Measurements from ENCODE around the gene SORBS2.

SORBS2 gene

DNA sequence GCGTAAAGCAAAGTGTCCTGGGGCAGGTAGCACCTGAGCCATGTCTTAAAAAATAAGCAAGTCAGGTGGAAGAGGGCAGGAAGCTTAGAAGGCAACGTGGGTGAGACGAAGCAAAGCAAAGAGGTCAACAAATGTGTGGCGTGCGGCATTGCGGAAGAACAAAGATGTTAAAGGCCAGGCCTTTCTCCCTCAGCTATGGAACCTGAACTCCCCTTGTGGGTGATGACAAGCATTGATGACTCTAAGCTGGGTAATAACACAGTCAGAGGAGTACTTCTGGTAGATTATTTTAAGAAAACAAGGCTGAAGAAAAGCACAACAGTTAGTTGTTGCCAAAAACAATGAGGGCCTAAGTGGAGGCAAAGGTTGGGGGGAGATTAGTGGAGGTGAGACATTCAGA, 29.0 kb upstream of the SORBS2 start:
- Histone ChIP-seq H3K4me3 (ENCODE audit: low read length) (no peak overlapping the region), H3K79me2 (ENCODE audit: control insufficient read depth, insufficient read depth, low read length) (no peaks in the 10 kb centered on the region), H3K18ac (ENCODE audit: low read length) (no peak overlapping the region), H2BK120ac (ENCODE audit: low read depth, low read length) (no peak overlapping the region), H2BK5ac (ENCODE audit: low read length) (no peak overlapping the region), H3K4ac (ENCODE audit: low read depth, low read length) (peak overlapping the region; percentile 22), H4K8ac (ENCODE audit: low read depth, low read length) (no peak overlapping the region), H3K4me1 (ENCODE audit: control insufficient read depth, low read depth, low read length) (peaks cover 11% of the 10 kb centered on the region), H2BK15ac (replicated peaks; ENCODE audit: low read depth) (no peak overlapping the region), H3K27ac (ENCODE audit: low read depth, low read length) (no peak overlapping the region), H3K79me1 (ENCODE audit: low read length) (no peaks in the 10 kb centered on the region), H3K23ac (ENCODE audit: low read length) (no peak overlapping the region), H4K5ac (ENCODE audit: low read length) (no peak overlapping the region), H3K27me3 (ENCODE audit: insufficient read depth, low read length, poor library complexity) (no peaks in the 10 kb centered on the region), H3K9ac (ENCODE audit: low read length) (no peak overlapping the region), H3K4me2 (ENCODE audit: low read length) (no peak overlapping the region), H3K56ac (ENCODE audit: low read length) (no peak overlapping the region), H2AK5ac (ENCODE audit: low read length) (no peak overlapping the region), H3K36me3 (ENCODE audit: control insufficient read depth, insufficient read depth, low read length) (no peaks in the 10 kb centered on the region)
- WGBS (ENCODE audit: extremely low coverage, insufficient coverage, low lambda C conversion rate), result no CpG with 5 or more reads among the region's 6 CpGs
- DNase-seq, result no peak

- H3K79me1 ChIP-seq (ENCODE audit: low read length), result no peaks in the 10 kb centered on the region
- H3K23ac ChIP-seq (ENCODE audit: low read length), result no peak overlapping the region
- no peak overlapping the region for H4K8ac ChIP-seq (ENCODE audit: low read depth, low read length)
- no peak overlapping the region for H3K4me3 ChIP-seq (ENCODE audit: low read length)
- no peak overlapping the region for H3K56ac ChIP-seq (ENCODE audit: low read length)
- H4K5ac ChIP-seq (ENCODE audit: low read length), result no peak overlapping the region
- H3K18ac ChIP-seq (ENCODE audit: low read length), result peak overlapping the region; percentile 77
- no peak for DNase-seq
- peak overlapping the region; percentile 26 for H3K4ac ChIP-seq (ENCODE audit: low read depth, low read length)
- no peak overlapping the region for H2BK120ac ChIP-seq (ENCODE audit: low read depth, low read length)
- peak overlapping the region; percentile 74 for H3K27ac ChIP-seq (ENCODE audit: low read depth, low read length)
- no peak overlapping the region for H2AK5ac ChIP-seq (ENCODE audit: low read length)
- no peaks in the 10 kb centered on the region for H3K36me3 ChIP-seq (ENCODE audit: control insufficient read depth, insufficient read depth, low read length)
- H3K4me2 ChIP-seq (ENCODE audit: low read length), result no peak overlapping the region
- WGBS (ENCODE audit: extremely low coverage, insufficient coverage, low lambda C conversion rate), result no CpG with 5 or more reads among the region's 2 CpGs
- H2BK5ac ChIP-seq (ENCODE audit: low read length), result no peak overlapping the region
- H2BK15ac ChIP-seq (replicated peaks; ENCODE audit: low read depth), result peak overlapping the region; percentile 0
- H3K27me3 ChIP-seq (ENCODE audit: insufficient read depth, low read length, poor library complexity), result no peaks in the 10 kb centered on the region
- H3K79me2 ChIP-seq (ENCODE audit: control insufficient read depth, insufficient read depth, low read length), result no peaks in the 10 kb centered on the region
- no peak overlapping the region for H3K9ac ChIP-seq (ENCODE audit: low read length)
- H3K4me1 ChIP-seq (ENCODE audit: control insufficient read depth, low read depth, low read length), result peaks cover 11% of the 10 kb centered on the region
Observed at GRCh38 chr4:185840201-185840600, 28.2 kb upstream of the SORBS2 start.

DNA sequence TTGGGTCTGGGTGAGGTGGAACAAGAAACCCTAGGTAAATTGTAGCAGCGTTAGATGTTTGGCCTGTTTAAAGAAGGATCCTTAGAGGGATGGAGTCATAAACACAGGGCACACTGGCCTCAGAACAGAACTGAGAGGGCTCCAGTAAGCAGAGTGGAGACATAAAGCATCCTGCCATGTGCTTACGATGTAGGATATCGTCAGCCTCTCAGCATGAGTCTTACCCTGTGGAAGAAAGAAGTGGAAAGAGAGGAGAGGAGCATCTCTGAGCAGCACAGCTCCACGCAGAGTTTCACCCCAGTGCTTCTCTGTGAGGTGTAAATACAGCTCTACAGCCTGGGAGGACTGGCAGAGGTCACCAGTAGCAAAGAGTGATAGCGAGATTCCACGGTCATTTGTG, 27.8 kb upstream of the SORBS2 start:
- Histone ChIP-seq H3K4me1 (ENCODE audit: control insufficient read depth, low read depth, low read length) (peaks cover 11% of the 10 kb centered on the region), H3K27ac (ENCODE audit: low read depth, low read length) (peak overlapping the region; percentile 74)
- WGBS (ENCODE audit: extremely low coverage, insufficient coverage, low lambda C conversion rate), result no CpG with 5 or more reads among the region's 6 CpGs

DNA sequence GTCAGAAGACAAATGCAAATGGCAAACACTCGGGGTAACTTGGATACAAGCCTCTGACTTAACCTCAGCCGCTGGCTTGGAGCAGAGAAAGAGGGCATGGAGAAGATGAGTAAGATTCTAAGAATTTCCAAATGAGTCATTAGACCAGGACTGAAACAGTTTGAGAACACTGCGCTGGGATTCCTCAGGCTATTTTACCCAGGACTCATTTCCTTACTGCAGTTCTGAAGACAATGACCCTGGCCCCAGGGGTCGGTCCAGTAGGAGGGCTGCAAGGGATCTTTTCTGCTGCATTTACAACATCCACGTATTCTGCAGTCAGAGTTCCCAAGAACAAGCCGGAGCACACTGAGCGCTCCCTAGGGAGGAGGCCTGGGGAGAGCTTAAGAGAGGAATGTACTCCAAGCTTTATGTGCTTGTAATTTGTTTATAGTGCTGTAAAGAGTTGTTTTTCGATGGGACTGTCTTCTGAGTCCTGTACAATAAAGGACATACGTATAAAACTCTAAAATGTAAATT, 27.3 kb upstream of the SORBS2 start:
- WGBS (ENCODE audit: extremely low coverage, insufficient coverage, low lambda C conversion rate), result no CpG with 5 or more reads among the region's 9 CpGs
- peak; percentile 99 for DNase-seq
- no peaks in the 10 kb centered on the region for H3K27me3 ChIP-seq (ENCODE audit: insufficient read depth, low read length, poor library complexity)
- H3K4ac ChIP-seq (ENCODE audit: low read depth, low read length), result no peak overlapping the region
- no peaks in the 10 kb centered on the region for H3K79me2 ChIP-seq (ENCODE audit: control insufficient read depth, insufficient read depth, low read length)
- no peak overlapping the region for H3K4me2 ChIP-seq (ENCODE audit: low read length)
- H4K8ac ChIP-seq (ENCODE audit: low read depth, low read length), result no peak overlapping the region
- H4K5ac ChIP-seq (ENCODE audit: low read length), result no peak overlapping the region
- peak overlapping the region; percentile 89 for H3K27ac ChIP-seq (ENCODE audit: low read depth, low read length)
- H3K56ac ChIP-seq (ENCODE audit: low read length), result peak overlapping the region; percentile 46
- no peak overlapping the region for H3K9ac ChIP-seq (ENCODE audit: low read length)
- no peak overlapping the region for H2BK15ac ChIP-seq (replicated peaks; ENCODE audit: low read depth)
- H3K4me1 ChIP-seq (ENCODE audit: control insufficient read depth, low read depth, low read length), result peaks cover 11% of the 10 kb centered on the region
- no peak overlapping the region for H2BK5ac ChIP-seq (ENCODE audit: low read length)
- no peak overlapping the region for H3K23ac ChIP-seq (ENCODE audit: low read length)
- no peak overlapping the region for H2AK5ac ChIP-seq (ENCODE audit: low read length)
- H3K4me3 ChIP-seq (ENCODE audit: low read length), result no peak overlapping the region
- no peaks in the 10 kb centered on the region for H3K79me1 ChIP-seq (ENCODE audit: low read length)
- no peaks in the 10 kb centered on the region for H3K36me3 ChIP-seq (ENCODE audit: control insufficient read depth, insufficient read depth, low read length)
- no peak overlapping the region for H2BK120ac ChIP-seq (ENCODE audit: low read depth, low read length)
- peak overlapping the region; percentile 90 for H3K18ac ChIP-seq (ENCODE audit: low read length)

More for the DNA sequence above, 27.8 kb upstream of the SORBS2 start:
- Histone ChIP-seq H3K4ac (ENCODE audit: low read depth, low read length) (peak overlapping the region; percentile 26), H2BK5ac (ENCODE audit: low read length) (peak overlapping the region; percentile 6), H3K18ac (ENCODE audit: low read length) (peak overlapping the region; percentile 77), H3K36me3 (ENCODE audit: control insufficient read depth, insufficient read depth, low read length) (no peaks in the 10 kb centered on the region), H3K23ac (ENCODE audit: low read length) (no peak overlapping the region), H2BK120ac (ENCODE audit: low read depth, low read length) (no peak overlapping the region), H2BK15ac (replicated peaks; ENCODE audit: low read depth) (peak overlapping the region; percentile 0), H2AK5ac (ENCODE audit: low read length) (no peak overlapping the region), H3K79me2 (ENCODE audit: control insufficient read depth, insufficient read depth, low read length) (no peaks in the 10 kb centered on the region), H3K56ac (ENCODE audit: low read length) (peak overlapping the region; percentile 40), H4K8ac (ENCODE audit: low read depth, low read length) (no peak overlapping the region), H3K79me1 (ENCODE audit: low read length) (no peaks in the 10 kb centered on the region), H4K5ac (ENCODE audit: low read length) (no peak overlapping the region), H3K4me3 (ENCODE audit: low read length) (no peak overlapping the region), H3K9ac (ENCODE audit: low read length) (no peak overlapping the region), H3K27me3 (ENCODE audit: insufficient read depth, low read length, poor library complexity) (no peaks in the 10 kb centered on the region), H3K4me2 (ENCODE audit: low read length) (no peak overlapping the region)
- peak; percentile 62 for DNase-seq

- H3K4ac ChIP-seq (ENCODE audit: low read depth, low read length), result peak overlapping the region; percentile 89
- no peak overlapping the region for H2BK15ac ChIP-seq (replicated peaks; ENCODE audit: low read depth)
- peak overlapping the region; percentile 89 for H3K27ac ChIP-seq (ENCODE audit: low read depth, low read length)
- H4K5ac ChIP-seq (ENCODE audit: low read length), result no peak overlapping the region
- H3K36me3 ChIP-seq (ENCODE audit: control insufficient read depth, insufficient read depth, low read length), result no peaks in the 10 kb centered on the region
- no CpG with 5 or more reads among the region's 11 CpGs for WGBS (ENCODE audit: extremely low coverage, insufficient coverage, low lambda C conversion rate)
- no peak overlapping the region for H2AK5ac ChIP-seq (ENCODE audit: low read length)
- H3K23ac ChIP-seq (ENCODE audit: low read length), result no peak overlapping the region
- H3K4me3 ChIP-seq (ENCODE audit: low read length), result no peak overlapping the region
- H3K4me1 ChIP-seq (ENCODE audit: control insufficient read depth, low read depth, low read length), result peaks cover 11% of the 10 kb centered on the region
- H2BK5ac ChIP-seq (ENCODE audit: low read length), result peak overlapping the region; percentile 83
- no peak overlapping the region for H3K4me2 ChIP-seq (ENCODE audit: low read length)
- peak; percentile 91 for DNase-seq
- peak overlapping the region; percentile 49 for H2BK120ac ChIP-seq (ENCODE audit: low read depth, low read length)
- no peaks in the 10 kb centered on the region for H3K79me1 ChIP-seq (ENCODE audit: low read length)
- peak overlapping the region; percentile 90 for H3K18ac ChIP-seq (ENCODE audit: low read length)
- H3K9ac ChIP-seq (ENCODE audit: low read length), result peak overlapping the region; percentile 3
- H3K79me2 ChIP-seq (ENCODE audit: control insufficient read depth, insufficient read depth, low read length), result no peaks in the 10 kb centered on the region
- no peaks in the 10 kb centered on the region for H3K27me3 ChIP-seq (ENCODE audit: insufficient read depth, low read length, poor library complexity)
- no peak overlapping the region for H4K8ac ChIP-seq (ENCODE audit: low read depth, low read length)
- peak overlapping the region; percentile 46 for H3K56ac ChIP-seq (ENCODE audit: low read length)
Observed at GRCh38 chr4:185838514-185839193, 26.7 kb upstream of the SORBS2 start.
